GM21825 (cell line): Measurements from ENCODE around the gene TNFAIP3.
A peak's percentile ranks its signal among the peaks of the same experiment; 100 is the strongest.

Source experiments
- ATAC-seq: cut with Tn5 transposase; IDR thresholded peaks from one replicate; pipeline ENCODE4 v1.9.1; 2021; ENCODE audit warnings: mild to moderate bottlenecking, moderate library complexity; ENCODE audit not compliant: unreplicated experiment

Gene TNFAIP3

GRCh38 chr6:137862419-137863090 lies 4.5 kb upstream of the TNFAIP3 start:
- ATAC-seq: no peak

DNA sequence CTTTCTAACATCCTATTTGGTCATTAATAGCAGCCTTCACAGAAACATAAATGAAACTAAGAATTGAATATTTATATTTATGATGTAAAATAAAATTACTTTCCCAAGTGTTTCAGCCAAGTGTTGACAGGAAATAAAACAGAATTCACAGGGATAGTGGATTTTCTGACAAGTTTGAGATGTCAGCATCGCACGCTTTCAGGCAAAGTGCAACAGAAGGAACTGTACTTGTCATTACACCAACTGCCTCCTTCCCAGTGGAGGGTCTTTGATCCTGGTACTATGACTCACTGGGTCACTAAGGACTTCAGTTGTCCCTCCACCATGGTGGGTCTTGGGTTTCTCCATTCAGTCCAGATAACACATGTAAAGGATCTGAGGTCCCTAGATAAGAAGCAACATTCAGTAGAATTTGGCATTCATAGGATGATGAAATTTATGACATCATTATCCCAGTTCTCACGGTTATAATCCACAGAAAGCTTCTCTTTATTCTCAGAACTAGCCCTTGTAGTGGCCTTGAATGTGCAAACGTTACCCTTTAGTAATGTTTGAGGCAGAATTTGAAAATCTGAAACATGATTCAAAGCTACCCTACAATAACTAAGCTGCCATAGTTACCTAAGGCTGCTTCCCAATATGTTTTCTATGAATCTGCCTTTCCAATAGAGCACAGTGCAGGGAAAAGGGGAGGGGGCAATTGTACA lies 3.8 kb upstream of the TNFAIP3 start:
- no peak for ATAC-seq

DNA sequence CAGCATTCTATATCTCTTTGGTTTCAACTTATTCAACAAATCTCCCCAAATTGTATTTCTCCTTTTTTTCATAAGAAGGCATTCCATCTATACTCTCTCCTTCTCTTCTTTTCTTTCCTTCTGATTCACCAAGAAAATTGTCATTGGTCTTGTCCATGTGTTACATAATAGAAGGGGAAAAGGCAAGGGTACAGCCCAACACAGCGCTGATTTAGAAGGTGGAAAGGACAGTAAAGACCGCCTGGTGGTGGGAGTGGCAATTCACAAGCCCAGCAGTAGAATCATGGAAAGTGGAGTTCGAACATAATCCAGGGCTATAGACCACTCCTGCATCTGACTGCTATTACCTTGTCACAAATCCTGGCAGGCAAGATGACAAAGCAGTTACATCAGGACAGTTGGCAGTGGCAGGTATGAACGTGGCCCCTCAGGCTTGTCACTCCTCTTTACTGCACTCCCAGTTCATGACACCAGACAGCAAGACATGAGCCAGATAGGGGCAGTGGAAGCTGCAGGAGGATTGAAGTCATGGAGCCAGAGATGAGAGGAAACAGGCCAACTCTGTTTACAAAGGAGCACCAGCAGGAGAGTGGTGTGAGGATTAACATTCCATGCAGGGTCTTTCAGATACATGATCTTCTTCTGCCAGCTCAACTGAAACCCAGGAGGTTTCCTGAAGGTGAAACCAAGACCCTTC lies 2.1 kb upstream of the TNFAIP3 start:
- no peak for ATAC-seq

- ATAC-seq: peak; percentile 22
Observed at GRCh38 chr6:137866200-137866913, 702 bp upstream of the TNFAIP3 start.

GRCh38 chr6:137867685-137868509 lies 838 bp downstream of the TNFAIP3 start:
- ATAC-seq: peak; percentile 4

DNA sequence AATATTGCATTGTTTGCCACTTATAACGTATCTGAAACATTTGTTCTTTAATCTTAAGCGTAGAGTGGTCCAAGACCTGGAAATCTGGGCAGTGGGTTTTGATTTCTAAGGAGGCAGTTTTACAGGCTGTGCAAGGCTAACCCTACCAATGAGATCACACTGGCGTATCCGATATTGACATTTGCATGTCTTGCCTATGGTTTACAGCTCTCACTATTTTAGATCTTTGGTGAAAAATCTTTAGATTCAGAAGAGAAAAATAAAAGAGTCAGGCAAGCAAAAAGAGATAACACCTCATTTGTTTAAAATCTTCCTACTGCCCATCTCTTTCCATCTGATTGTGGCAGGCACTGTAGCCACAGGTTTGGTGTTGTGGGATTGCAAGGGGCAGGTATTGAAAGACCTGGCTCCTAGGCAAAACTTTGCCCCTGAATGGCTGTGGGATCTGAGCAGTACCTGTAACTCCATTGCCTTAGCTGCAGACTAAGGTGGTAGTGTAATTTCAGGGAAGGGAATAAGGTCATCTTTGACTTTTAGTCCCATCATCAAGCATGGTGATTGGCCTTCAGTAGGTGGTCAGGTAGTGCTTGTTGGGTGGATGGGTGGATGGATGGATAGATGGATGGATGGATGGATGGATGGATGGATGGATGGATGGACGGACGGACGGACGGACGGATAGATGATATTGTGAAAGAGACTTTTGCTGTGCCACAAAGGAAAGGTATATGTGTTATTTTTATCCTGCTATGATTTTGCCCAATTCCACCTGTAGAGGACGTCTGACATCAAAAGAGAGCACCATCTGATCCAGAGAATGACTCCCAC lies 1.9 kb downstream of the TNFAIP3 start:
- ATAC-seq: no peak

- no peak for ATAC-seq
Observed at GRCh38 chr6:137869549-137870307, 2.7 kb downstream of the TNFAIP3 start.

GRCh38 chr6:137870308-137870644 lies 3.2 kb downstream of the TNFAIP3 start:
- no peak for ATAC-seq

- peak; percentile 28 for ATAC-seq
Observed at GRCh38 chr6:137870744-137871247, 3.7 kb downstream of the TNFAIP3 start.

- ATAC-seq: no peak
Observed at GRCh38 chr6:137871291-137871690, 4.2 kb downstream of the TNFAIP3 start.

DNA sequence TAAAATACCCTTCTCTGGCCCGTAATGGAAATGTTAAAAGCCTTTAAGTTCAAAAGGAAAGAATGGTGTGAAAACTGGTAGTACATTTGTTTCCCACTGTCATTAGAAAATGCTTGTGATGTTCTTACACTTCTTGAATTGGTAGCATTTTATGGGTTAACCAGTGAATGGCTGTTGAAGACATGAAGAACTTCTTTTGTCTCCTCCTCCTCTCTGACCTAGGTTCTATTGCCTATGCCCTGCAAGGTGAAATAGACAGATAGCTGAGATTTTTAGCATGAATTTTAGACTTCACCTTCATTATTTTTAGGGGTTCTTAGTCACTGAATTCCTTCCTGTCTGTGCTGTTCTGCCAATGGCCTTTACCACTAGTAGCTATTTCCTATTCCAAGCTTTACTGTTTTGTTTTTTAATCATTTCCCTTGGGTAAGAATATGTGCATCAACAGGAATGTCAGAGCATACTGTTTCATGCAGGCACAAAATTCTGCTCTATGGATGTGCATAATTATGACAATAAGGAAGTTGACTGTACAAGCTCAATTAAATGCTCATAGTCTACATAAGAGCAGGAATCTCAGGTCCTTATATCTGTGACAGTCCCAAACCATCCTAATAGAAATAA lies 4.9 kb downstream of the TNFAIP3 start:
- no peak for ATAC-seq

DNA sequence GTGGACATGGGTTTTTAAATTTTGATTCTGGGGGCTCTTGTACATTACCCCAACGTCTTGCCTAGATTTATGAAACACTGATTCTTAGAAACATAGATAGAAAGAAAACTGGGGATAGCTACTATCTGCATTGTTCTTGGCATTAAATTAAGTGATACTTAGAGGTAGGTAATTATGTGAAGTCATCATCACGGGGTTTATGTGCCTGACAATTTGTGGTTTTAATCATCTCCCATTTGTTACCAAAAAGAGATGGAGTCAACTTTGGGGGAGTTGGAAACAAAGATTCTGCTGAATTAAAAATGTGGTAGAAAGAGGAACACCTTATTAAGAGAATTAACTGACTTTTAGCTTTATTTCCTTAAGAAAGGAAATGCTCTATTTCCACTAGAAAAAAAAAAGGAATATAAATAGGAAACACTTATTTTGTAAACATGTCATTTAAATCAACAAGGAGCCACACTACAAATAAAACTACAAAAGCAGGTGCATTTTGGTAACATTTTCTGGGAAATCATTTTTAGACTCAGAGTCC lies 5.6 kb downstream of the TNFAIP3 start:
- ATAC-seq: no peak

GRCh38 chr6:137873273-137873762 lies 6.3 kb downstream of the TNFAIP3 start:
- ATAC-seq: peak; percentile 53

GRCh38 chr6:137874204-137875057 lies 7.4 kb downstream of the TNFAIP3 start:
- ATAC-seq: no peak

DNA sequence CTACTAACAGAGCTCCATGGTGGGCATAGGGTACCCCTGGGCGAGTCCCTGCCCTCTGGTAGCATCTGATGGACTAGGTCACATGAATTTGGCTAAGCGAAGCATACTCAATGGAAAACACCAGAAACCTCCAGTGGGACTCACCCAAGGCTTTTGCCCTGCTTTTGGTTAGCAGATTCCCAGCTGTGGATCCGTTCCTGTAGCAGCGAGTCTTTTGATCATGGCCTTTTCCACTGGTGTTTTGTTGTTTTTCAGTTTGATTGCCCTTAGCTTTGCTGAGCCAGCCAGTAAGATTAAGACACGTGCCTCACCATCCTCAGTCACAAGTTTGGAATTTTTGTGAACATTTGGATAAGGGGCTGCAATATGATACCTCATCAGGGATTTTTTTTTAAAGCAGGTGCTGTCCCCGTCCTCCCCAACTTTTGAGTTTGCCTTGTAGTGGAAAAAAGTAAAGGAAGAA lies 8.0 kb downstream of the TNFAIP3 start:
- no peak for ATAC-seq

- no peak for ATAC-seq
Observed at GRCh38 chr6:137875606-137876005, 8.5 kb downstream of the TNFAIP3 start.

DNA sequence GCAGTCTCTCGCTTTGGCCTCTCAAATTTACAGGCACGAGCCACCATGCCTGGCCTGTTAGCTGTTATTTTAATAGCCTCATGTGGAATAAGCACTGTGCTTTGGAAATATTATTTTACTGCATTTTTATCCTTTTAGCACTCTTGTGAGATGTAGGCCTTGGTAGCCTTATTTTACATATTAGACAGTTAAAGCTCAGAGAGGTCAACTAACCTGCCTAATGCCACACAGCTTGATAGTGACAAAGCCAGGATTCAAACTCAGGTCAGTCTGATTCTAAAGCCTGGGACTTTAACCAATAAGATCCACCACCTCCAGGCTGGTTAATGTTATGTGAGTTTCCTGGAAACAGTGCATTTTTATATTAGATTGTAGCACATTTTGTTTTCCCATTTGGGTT lies 9.5 kb downstream of the TNFAIP3 start:
- ATAC-seq: no peak
